HepG2 (cell line): ENCODE measurements around the gene ABCB11. TPM values are rescaled to one million over a fixed set of nuclear protein-coding genes. Genes with fewer than 3 reads are reported as not detected.
A peak's percentile ranks its signal among the peaks of the same experiment; 100 is the strongest.

ENCODE experiments used
- GTF3A ChIP-seq: sonication (generic); formaldehyde crosslinking; conservative IDR thresholded peaks from 2 replicates; pipeline ENCODE4 v1.4.0; 2020; ENCODE audit warnings: mild to moderate bottlenecking, missing genetic modification reagents
- KLF11 ChIP-seq: IDR thresholded peaks from 2 replicates; pipeline ENCODE4 v1.6.1; 2016; ENCODE audit warnings: missing compliant biosample characterization
- PHF5A ChIP-seq: IDR thresholded peaks from one replicate; pipeline ENCODE4 v1.6.1; 2018; ENCODE audit warnings: low read depth, missing genetic modification reagents; ENCODE audit not compliant: unreplicated experiment
- SMAD3 ChIP-seq: sonication (generic); formaldehyde crosslinking; IDR thresholded peaks from 2 replicates; pipeline ENCODE4 v1.4.0; 2020; ENCODE audit warnings: missing genetic modification reagents
- SP140L ChIP-seq: sonication (generic); formaldehyde crosslinking; IDR thresholded peaks from 2 replicates; pipeline ENCODE4 v1.4.0; 2020; ENCODE audit warnings: missing genetic modification reagents, borderline replicate concordance
- TCF7 ChIP-seq: sonication (generic); IDR thresholded peaks from 2 replicates; pipeline ENCODE4 v1.6.1; 2016; ENCODE audit warnings: antibody characterized with exemption, low read depth
- TMF1 ChIP-seq: sonication (generic); formaldehyde crosslinking; IDR thresholded peaks from 2 replicates; pipeline ENCODE4 v1.8.1; 2022; ENCODE audit warnings: low read depth, missing genetic modification reagents
- ZNF224 ChIP-seq: sonication (generic); formaldehyde crosslinking; IDR thresholded peaks from 2 replicates; pipeline ENCODE4 v1.5.0; 2020; ENCODE audit warnings: mild to moderate bottlenecking, missing genetic modification reagents
- ZSCAN30 ChIP-seq: sonication (generic); formaldehyde crosslinking; IDR thresholded peaks from 2 replicates; pipeline ENCODE4 v1.5.0; 2020; ENCODE audit warnings: mild to moderate bottlenecking, missing genetic modification reagents
- polyA plus RNA-seq, 8 experiments: library from polyadenylated mRNA; depleted of rRNA in 3 of 8; stranded (reverse) in 7 of 8; unstranded in 1 of 8; fragments of >200 nt; fragmentation: Illumina TruSeq in 4 of 8; extraction: Trizol in 4 of 8; gene quantifications; 2 replicates each; pipeline versions ENCODE4 v1.2.1 to v1.2.3, GENCODE V29; 2011 to 2016; ENCODE audit warnings: low read depth in 4 of 8, missing spikeins in 1 of 8, mixed read lengths in 1 of 8; ENCODE audit not compliant: insufficient read depth in 1 of 8
- total RNA-seq, 5 experiments: library from RNA; depleted of rRNA; stranded (reverse); fragments of >200 nt; fragmentation: Illumina TruSeq; extraction: Trizol; gene quantifications; 2 replicates each; pipeline ENCODE4 v1.2.3, GENCODE V29; 2016; ENCODE audit warnings: low read depth in 1 of 5
- TF ChIP-seq, protein P1 (sequence below): sonication (generic); formaldehyde crosslinking; IDR thresholded peaks from 2 replicates; pipeline ENCODE4 v1.5.0; 2020; ENCODE audit warnings: mild to moderate bottlenecking, missing genetic modification reagents, borderline replicate concordance
- TF ChIP-seq, protein P2 (sequence below): sonication (generic); formaldehyde crosslinking; IDR thresholded peaks from 2 replicates; pipeline ENCODE4 v1.4.0; 2020; ENCODE audit warnings: mild to moderate bottlenecking, missing genetic modification reagents, borderline replicate concordance
- TF ChIP-seq, protein P3 (sequence below): sonication (generic); formaldehyde crosslinking; IDR thresholded peaks from 2 replicates; pipeline ENCODE4 v1.4.0; 2020; ENCODE audit warnings: missing genetic modification reagents

ABCB11 gene
- total and polyA plus RNA-seq, 2 of the 13 experiments (the other 11 are each of a cell fraction or from before 2014, with no cell fraction given): not detected

DNA sequence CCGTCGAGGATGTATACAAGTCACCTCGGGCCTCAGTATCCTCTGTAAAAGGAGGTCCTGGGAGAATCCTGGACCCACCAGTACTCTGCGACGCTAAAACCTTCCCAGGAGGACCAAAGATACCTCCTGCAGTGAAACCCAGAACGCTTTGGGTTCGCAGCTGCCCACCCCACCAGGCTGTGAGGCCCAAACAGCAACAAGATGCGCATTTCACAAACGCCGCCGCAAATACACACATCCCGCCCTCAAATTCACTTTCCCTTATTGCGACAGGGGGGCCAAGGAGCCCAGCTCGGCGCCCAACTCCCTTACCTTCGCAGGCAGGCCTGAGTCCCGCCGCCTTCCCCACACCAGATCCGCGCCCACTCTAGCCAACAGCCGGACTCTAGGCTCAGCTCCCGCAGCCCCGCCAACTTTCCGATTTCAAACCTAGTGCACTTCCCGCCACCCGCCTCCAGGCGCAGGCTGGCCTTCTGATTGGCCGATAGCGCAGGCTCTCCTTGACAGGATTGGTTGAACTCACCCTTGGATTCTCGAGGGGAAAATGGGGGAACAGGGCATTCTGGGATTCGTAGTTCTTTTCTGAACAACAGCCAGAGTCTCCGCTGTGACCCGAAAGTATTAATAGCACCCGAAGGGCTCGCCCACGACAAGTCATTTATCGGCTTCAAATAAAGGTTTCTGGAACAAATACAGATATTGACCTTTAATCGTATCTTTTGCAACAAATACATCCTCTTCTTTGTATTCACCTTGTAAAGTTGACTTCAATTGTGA, 140.9 kb downstream of the ABCB11 start, which contains the start of gene SPC25 (continued):
- TF ChIP-seq, protein P1, sequence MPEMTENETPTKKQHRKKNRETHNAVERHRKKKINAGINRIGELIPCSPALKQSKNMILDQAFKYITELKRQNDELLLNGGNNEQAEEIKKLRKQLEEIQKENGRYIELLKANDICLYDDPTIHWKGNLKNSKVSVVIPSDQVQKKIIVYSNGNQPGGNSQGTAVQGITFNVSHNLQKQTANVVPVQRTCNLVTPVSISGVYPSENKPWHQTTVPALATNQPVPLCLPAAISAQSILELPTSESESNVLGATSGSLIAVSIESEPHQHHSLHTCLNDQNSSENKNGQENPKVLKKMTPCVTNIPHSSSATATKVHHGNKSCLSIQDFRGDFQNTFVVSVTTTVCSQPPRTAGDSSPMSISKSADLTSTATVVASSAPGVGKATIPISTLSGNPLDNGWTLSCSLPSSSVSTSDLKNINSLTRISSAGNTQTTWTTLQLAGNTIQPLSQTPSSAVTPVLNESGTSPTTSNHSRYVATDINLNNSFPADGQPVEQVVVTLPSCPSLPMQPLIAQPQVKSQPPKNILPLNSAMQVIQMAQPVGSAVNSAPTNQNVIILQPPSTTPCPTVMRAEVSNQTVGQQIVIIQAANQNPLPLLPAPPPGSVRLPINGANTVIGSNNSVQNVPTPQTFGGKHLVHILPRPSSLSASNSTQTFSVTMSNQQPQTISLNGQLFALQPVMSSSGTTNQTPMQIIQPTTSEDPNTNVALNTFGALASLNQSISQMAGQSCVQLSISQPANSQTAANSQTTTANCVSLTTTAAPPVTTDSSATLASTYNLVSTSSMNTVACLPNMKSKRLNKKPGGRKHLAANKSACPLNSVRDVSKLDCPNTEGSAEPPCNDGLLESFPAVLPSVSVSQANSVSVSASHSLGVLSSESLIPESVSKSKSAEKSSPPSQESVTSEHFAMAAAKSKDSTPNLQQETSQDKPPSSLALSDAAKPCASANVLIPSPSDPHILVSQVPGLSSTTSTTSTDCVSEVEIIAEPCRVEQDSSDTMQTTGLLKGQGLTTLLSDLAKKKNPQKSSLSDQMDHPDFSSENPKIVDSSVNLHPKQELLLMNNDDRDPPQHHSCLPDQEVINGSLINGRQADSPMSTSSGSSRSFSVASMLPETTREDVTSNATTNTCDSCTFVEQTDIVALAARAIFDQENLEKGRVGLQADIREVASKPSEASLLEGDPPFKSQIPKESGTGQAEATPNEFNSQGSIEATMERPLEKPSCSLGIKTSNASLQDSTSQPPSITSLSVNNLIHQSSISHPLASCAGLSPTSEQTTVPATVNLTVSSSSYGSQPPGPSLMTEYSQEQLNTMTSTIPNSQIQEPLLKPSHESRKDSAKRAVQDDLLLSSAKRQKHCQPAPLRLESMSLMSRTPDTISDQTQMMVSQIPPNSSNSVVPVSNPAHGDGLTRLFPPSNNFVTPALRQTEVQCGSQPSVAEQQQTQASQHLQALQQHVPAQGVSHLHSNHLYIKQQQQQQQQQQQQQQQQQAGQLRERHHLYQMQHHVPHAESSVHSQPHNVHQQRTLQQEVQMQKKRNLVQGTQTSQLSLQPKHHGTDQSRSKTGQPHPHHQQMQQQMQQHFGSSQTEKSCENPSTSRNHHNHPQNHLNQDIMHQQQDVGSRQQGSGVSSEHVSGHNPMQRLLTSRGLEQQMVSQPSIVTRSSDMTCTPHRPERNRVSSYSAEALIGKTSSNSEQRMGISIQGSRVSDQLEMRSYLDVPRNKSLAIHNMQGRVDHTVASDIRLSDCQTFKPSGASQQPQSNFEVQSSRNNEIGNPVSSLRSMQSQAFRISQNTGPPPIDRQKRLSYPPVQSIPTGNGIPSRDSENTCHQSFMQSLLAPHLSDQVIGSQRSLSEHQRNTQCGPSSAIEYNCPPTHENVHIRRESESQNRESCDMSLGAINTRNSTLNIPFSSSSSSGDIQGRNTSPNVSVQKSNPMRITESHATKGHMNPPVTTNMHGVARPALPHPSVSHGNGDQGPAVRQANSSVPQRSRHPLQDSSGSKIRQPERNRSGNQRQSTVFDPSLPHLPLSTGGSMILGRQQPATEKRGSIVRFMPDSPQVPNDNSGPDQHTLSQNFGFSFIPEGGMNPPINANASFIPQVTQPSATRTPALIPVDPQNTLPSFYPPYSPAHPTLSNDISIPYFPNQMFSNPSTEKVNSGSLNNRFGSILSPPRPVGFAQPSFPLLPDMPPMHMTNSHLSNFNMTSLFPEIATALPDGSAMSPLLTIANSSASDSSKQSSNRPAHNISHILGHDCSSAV (CRISPR knock-in tag): no peak
- TF ChIP-seq TCF7 (no peak), TMF1 (CRISPR knock-in tag) (peak; percentile 58; the same call in 1 of the 2 replicates), SP140L (CRISPR knock-in tag) (peak; percentile 82; the same call in 1 of the 2 replicates), SMAD3 (CRISPR knock-in tag) (peak; percentile 88), GTF3A (CRISPR knock-in tag) (no peak), ZSCAN30 (CRISPR knock-in tag) (no peak), PHF5A (CRISPR knock-in tag) (no peak), KLF11 (peak; percentile 85; the same call in 1 of the 2 replicates), ZNF224 (CRISPR knock-in tag) (no peak)
- TF ChIP-seq, protein P2, sequence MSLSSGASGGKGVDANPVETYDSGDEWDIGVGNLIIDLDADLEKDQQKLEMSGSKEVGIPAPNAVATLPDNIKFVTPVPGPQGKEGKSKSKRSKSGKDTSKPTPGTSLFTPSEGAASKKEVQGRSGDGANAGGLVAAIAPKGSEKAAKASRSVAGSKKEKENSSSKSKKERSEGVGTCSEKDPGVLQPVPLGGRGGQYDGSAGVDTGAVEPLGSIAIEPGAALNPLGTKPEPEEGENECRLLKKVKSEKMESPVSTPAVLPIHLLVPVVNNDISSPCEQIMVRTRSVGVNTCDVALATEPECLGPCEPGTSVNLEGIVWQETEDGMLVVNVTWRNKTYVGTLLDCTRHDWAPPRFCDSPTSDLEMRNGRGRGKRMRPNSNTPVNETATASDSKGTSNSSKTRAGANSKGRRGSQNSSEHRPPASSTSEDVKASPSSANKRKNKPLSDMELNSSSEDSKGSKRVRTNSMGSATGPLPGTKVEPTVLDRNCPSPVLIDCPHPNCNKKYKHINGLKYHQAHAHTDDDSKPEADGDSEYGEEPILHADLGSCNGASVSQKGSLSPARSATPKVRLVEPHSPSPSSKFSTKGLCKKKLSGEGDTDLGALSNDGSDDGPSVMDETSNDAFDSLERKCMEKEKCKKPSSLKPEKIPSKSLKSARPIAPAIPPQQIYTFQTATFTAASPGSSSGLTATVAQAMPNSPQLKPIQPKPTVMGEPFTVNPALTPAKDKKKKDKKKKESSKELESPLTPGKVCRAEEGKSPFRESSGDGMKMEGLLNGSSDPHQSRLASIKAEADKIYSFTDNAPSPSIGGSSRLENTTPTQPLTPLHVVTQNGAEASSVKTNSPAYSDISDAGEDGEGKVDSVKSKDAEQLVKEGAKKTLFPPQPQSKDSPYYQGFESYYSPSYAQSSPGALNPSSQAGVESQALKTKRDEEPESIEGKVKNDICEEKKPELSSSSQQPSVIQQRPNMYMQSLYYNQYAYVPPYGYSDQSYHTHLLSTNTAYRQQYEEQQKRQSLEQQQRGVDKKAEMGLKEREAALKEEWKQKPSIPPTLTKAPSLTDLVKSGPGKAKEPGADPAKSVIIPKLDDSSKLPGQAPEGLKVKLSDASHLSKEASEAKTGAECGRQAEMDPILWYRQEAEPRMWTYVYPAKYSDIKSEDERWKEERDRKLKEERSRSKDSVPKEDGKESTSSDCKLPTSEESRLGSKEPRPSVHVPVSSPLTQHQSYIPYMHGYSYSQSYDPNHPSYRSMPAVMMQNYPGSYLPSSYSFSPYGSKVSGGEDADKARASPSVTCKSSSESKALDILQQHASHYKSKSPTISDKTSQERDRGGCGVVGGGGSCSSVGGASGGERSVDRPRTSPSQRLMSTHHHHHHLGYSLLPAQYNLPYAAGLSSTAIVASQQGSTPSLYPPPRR (CRISPR knock-in tag): no peak
- TF ChIP-seq, protein P3, sequence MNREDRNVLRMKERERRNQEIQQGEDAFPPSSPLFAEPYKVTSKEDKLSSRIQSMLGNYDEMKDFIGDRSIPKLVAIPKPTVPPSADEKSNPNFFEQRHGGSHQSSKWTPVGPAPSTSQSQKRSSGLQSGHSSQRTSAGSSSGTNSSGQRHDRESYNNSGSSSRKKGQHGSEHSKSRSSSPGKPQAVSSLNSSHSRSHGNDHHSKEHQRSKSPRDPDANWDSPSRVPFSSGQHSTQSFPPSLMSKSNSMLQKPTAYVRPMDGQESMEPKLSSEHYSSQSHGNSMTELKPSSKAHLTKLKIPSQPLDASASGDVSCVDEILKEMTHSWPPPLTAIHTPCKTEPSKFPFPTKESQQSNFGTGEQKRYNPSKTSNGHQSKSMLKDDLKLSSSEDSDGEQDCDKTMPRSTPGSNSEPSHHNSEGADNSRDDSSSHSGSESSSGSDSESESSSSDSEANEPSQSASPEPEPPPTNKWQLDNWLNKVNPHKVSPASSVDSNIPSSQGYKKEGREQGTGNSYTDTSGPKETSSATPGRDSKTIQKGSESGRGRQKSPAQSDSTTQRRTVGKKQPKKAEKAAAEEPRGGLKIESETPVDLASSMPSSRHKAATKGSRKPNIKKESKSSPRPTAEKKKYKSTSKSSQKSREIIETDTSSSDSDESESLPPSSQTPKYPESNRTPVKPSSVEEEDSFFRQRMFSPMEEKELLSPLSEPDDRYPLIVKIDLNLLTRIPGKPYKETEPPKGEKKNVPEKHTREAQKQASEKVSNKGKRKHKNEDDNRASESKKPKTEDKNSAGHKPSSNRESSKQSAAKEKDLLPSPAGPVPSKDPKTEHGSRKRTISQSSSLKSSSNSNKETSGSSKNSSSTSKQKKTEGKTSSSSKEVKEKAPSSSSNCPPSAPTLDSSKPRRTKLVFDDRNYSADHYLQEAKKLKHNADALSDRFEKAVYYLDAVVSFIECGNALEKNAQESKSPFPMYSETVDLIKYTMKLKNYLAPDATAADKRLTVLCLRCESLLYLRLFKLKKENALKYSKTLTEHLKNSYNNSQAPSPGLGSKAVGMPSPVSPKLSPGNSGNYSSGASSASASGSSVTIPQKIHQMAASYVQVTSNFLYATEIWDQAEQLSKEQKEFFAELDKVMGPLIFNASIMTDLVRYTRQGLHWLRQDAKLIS (CRISPR knock-in tag): no peak
